HG02610 (cell line): ENCODE data around the gene CLDN7.

Source experiments
- ATAC-seq: cut with Tn5 transposase; IDR thresholded peaks from one replicate; pipeline ENCODE4 v1.9.1; 2021; ENCODE audit warnings: mild to moderate bottlenecking, moderate library complexity; ENCODE audit not compliant: unreplicated experiment

Gene CLDN7

GRCh38 chr17:7262192-7262934 lies at the start of gene CLDN7:
TSS of gene CLDN7 (minus strand) at chr17:7262478. CDS start at chr17:7262043, 435 bp downstream.
- ATAC-seq = no peak

- no peak for ATAC-seq
Observed at GRCh38 chr17:7311110-7311705, 48.9 kb upstream of the CLDN7 start.

- ATAC-seq = no peak
Observed at GRCh38 chr17:7309628-7310027, 47.4 kb upstream of the CLDN7 start.

GRCh38 chr17:7308625-7309433 lies 46.6 kb upstream of the CLDN7 start:
- no peak for ATAC-seq

- ATAC-seq = no peak
Observed at GRCh38 chr17:7307686-7308624, 45.7 kb upstream of the CLDN7 start.

GRCh38 chr17:7306911-7307685 lies 44.8 kb upstream of the CLDN7 start, which contains the start of gene EIF5A:
TSS of gene EIF5A (plus strand) at chr17:7307628. CDS start at chr17:7309636, 2,008 bp downstream.
- ATAC-seq = peak; percentile 71

- no peak for ATAC-seq
Observed at GRCh38 chr17:7304179-7304578, 41.9 kb upstream of the CLDN7 start.

GRCh38 chr17:7296189-7296861 lies 34.0 kb upstream of the CLDN7 start:
- no peak for ATAC-seq

- ATAC-seq = no peak
Observed at GRCh38 chr17:7295230-7296180, 33.2 kb upstream of the CLDN7 start.

GRCh38 chr17:7294614-7295153 lies 32.4 kb upstream of the CLDN7 start, which contains the start of gene YBX2:
TSS of gene YBX2 (minus strand) at chr17:7294639. CDS start at chr17:7294500, 139 bp downstream.
- no peak for ATAC-seq

- no peak for ATAC-seq
Observed at GRCh38 chr17:7293816-7294613, 31.7 kb upstream of the CLDN7 start.

GRCh38 chr17:7293159-7293558 lies 30.9 kb upstream of the CLDN7 start:
- no peak for ATAC-seq

- no peak for ATAC-seq
Observed at GRCh38 chr17:7292729-7293128, 30.5 kb upstream of the CLDN7 start.

GRCh38 chr17:7292194-7292593 lies 29.9 kb upstream of the CLDN7 start:
- ATAC-seq = no peak

- ATAC-seq = no peak
Observed at GRCh38 chr17:7290685-7291084, 28.4 kb upstream of the CLDN7 start.

GRCh38 chr17:7290166-7290565 lies 27.9 kb upstream of the CLDN7 start:
- ATAC-seq = no peak
